ENCODE data around the gene ANKRD6. TPM values are rescaled to one million over a fixed set of nuclear protein-coding genes. Genes with fewer than 3 reads are reported as not detected.

The ANKRD6 gene
- total RNA-seq, 6 donors from 2014 or later, result 14.5 to 60.8 (median 30.7) TPM

DNA sequence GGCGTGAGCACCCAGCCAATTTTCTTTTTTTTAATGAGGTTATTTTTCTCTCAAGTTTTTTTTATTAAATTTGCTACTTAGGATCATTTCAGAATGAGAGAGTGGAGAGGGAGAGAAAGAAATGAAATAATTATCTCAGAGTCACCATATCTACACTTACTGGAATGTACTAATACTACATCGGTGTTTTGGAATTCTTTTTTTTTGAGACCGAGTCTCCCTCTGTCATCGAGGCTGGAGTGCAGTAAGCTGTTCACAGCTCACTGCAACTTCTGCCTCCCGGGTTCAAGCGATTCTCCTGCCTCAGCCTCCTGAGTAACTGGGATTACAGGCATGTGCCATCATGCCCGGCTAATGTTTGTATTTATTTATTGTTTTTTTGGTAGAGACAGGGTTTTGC, 27.8 kb downstream of the ANKRD6 start:
- Histone ChIP-seq H3K4me1 (no peaks in the 10 kb centered on the region), H3K36me3 (no peaks in the 10 kb centered on the region), H3K9me3 (no peaks in the 10 kb centered on the region), H3K27ac (no peak overlapping the region), H3K27me3 (no peaks in the 10 kb centered on the region), H3K4me3 (no peak overlapping the region)
- no peak for TF ChIP-seq EP300 (IDR thresholded peaks at IDR 0.05)
- TF ChIP-seq POLR2A (IDR thresholded peaks at IDR 0.05), result no peak
- TF ChIP-seq POLR2AphosphoS5 (IDR thresholded peaks at IDR 0.05), result no peak
- TF ChIP-seq CTCF (IDR thresholded peaks at IDR 0.05), result no peak
- DNase-seq (no peak), ATAC-seq (ENCODE audit: low FRiP score in 2 of 2) (no peak)
- WGBS, 2 donors, result 83 to 87% methylated on average over 7 of the region's 7 CpGs

DNA sequence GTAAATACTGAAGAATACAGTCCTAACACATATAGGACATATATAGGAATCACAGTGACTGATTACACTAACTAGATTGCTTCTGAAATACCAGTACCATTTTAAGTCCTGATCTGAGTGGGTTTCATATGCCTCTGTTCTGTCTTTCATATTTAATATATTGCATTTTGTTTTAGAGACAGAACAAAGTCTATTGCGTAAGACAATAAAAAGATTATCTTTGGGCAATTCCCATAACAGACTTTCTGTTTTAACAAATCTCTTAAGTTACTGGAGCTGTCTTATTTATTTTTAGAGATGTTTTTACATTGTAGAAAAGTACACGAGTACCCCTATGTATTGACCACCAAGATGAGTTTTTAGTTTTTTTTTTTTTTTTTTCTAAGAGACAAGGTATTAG, 29.6 kb downstream of the ANKRD6 start:
- Histone ChIP-seq H3K36me3 (no peaks in the 10 kb centered on the region), H3K9me3 (no peaks in the 10 kb centered on the region), H3K27ac (no peak overlapping the region), H3K4me3 (no peak overlapping the region), H3K4me1 (no peaks in the 10 kb centered on the region), H3K27me3 (no peaks in the 10 kb centered on the region)
- no peak for TF ChIP-seq POLR2A (IDR thresholded peaks at IDR 0.05)
- TF ChIP-seq EP300 (IDR thresholded peaks at IDR 0.05), result no peak
- TF ChIP-seq CTCF (IDR thresholded peaks at IDR 0.05), result no peak
- no peak for TF ChIP-seq POLR2AphosphoS5 (IDR thresholded peaks at IDR 0.05)
- ATAC-seq (ENCODE audit: low FRiP score in 2 of 2), result no peak
- 81 to 91% methylated on average over 2 of the region's 2 CpGs for WGBS, 2 donors
- no peak for DNase-seq

GRCh38 chr6:89464295-89464694, 31.3 kb downstream of the ANKRD6 start:
- Histone ChIP-seq H3K36me3 (no peaks in the 10 kb centered on the region), H3K9me3 (no peaks in the 10 kb centered on the region), H3K4me3 (no peak overlapping the region), H3K4me1 (no peaks in the 10 kb centered on the region), H3K27ac (no peak overlapping the region), H3K27me3 (no peaks in the 10 kb centered on the region)
- ATAC-seq (ENCODE audit: low FRiP score in 2 of 2) (no peak), DNase-seq (no peak)
- WGBS, 2 donors, result 81 to 82% methylated on average over 2 of the region's 2 CpGs
- TF ChIP-seq EP300 (IDR thresholded peaks at IDR 0.05), result no peak
- no peak for TF ChIP-seq POLR2AphosphoS5 (IDR thresholded peaks at IDR 0.05)
- TF ChIP-seq POLR2A (IDR thresholded peaks at IDR 0.05), result no peak
- TF ChIP-seq CTCF (IDR thresholded peaks at IDR 0.05), result no peak

- 100% methylated on average over 1 of the region's 1 CpG for WGBS, 2 donors
- Histone ChIP-seq H3K4me1 (no peaks in the 10 kb centered on the region), H3K27ac (no peak overlapping the region), H3K4me3 (no peak overlapping the region), H3K9me3 (no peaks in the 10 kb centered on the region), H3K36me3 (no peaks in the 10 kb centered on the region), H3K27me3 (no peaks in the 10 kb centered on the region)
- ATAC-seq (ENCODE audit: low FRiP score in 2 of 2) (no peak), DNase-seq (no peak)
- TF ChIP-seq CTCF (IDR thresholded peaks at IDR 0.05), result no peak
- no peak for TF ChIP-seq EP300 (IDR thresholded peaks at IDR 0.05)
- no peak for TF ChIP-seq POLR2AphosphoS5 (IDR thresholded peaks at IDR 0.05)
- TF ChIP-seq POLR2A (IDR thresholded peaks at IDR 0.05), result no peak
These were observed 34.5 kb downstream of the ANKRD6 start for GRCh38 chr6:89467437-89467836.

GRCh38 chr6:89468998-89469397, 36.0 kb downstream of the ANKRD6 start:
- H3K27me3 ChIP-seq, result no peaks in the 10 kb centered on the region
- no peak overlapping the region for H3K4me3 ChIP-seq
- H3K4me1 ChIP-seq, result no peaks in the 10 kb centered on the region
- ATAC-seq (ENCODE audit: low FRiP score in 2 of 2) (no peak), DNase-seq (no peak)
- H3K27ac ChIP-seq, result no peak overlapping the region
- no peaks in the 10 kb centered on the region for H3K9me3 ChIP-seq
- WGBS, 2 donors, result 50 to 70% methylated on average over 1 of the region's 1 CpG
- no peaks in the 10 kb centered on the region for H3K36me3 ChIP-seq
- no peak for TF ChIP-seq POLR2AphosphoS5 (IDR thresholded peaks at IDR 0.05)
- no peak for TF ChIP-seq CTCF (IDR thresholded peaks at IDR 0.05)
- TF ChIP-seq EP300 (IDR thresholded peaks at IDR 0.05), result no peak
- TF ChIP-seq POLR2A (IDR thresholded peaks at IDR 0.05), result no peak
